GM21528 (cell line): Measurements from ENCODE around the gene SLAIN1.
"Not testable (repeated sequence)": the region's sequence is repeated elsewhere in the genome, so short reads cannot be mapped to it uniquely, and the experiment has no call there.

Experiments used
- ATAC-seq: cut with Tn5 transposase; IDR thresholded peaks from one replicate; pipeline ENCODE4 v1.9.1; 2021; ENCODE audit warnings: mild to moderate bottlenecking, moderate library complexity; ENCODE audit not compliant: unreplicated experiment, low FRiP score

The SLAIN1 gene

DNA sequence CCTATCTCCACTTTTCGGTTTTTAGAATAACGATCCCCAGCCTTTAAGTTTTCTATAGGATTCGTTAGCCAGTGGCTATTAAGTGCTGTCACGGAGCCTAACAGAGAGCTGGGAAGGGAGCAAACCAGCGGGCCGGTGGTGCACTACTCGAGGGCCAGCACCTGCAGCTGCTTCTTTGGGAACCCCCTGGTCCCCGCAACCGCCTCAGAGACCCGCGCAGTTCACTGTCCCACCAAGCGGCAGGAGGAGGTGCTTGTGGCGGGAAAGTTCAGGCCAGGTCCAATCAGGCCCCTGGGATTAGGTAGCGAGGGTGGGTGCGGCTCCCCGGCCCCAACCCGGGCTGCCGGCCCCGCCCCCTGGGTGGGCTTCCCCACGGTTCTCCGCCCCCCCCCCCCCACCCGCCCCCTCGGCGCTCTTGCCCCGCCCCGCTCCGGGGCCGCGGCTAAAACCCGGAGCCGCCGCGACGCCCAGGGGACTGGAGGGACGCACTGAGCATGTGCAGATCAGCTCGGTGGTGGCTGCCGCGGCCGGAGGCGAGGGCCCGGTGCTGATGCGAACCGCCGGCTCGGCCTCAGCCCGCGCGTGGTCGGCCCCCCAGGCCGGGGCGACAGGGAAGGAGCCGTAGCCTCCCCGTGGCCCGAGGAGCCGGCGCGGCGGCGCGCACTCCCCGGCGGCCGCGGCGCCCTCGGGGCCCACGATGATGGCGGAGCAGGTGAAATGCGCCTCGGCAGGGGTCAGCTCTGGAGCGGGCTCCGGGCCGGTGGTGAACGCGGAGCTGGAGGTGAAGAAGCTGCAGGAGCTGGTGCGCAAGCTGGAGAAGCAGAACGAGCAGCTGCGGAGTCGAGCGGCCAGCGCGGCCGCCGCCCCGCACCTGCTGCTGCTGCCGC lies at the start of gene SLAIN1:
Gene SLAIN1, plus strand, starts transcription at position 471 of the 887 bp plus-strand sequence. Its CDS starts 227 bp downstream, at position 698.
- ATAC-seq, result peak; percentile 76

DNA sequence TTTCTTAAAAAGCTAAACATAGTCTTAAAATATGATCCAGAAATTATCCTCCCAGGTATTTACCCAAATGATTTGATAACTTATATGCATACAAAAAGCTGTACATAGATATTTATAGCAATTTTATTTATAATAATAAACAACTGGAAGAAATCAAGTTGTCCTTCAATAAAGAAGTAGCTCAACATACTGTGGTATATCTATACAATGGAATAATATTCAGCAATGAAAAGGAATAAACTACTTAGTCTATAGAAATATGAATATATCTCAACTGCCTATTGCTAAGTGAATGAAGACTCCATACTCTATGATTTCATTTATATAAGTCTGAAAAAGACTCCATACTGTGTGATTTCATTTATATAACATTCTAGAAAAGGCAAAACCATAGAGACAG lies 47.1 kb upstream of the SLAIN1 start:
- ATAC-seq, result no peak

DNA sequence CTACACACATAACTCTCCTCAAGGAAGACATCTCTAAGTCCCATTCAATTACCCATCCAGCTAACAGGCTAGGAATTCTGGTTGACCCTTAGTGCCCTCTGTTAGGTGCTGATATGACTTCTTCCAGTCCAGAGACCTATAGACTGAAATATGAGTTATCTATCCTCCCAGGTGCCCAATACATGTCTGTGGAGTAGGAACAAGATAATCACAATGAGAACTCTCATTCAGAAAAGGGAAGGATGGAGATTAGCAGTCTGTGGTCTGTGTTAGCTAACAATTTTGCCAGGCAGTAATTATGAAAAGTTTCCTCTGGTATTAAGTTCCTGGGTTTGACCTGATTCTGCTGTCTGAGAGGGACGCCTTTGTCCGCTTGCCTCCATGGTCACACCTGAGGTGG lies 44.2 kb upstream of the SLAIN1 start:
- no peak for ATAC-seq

DNA sequence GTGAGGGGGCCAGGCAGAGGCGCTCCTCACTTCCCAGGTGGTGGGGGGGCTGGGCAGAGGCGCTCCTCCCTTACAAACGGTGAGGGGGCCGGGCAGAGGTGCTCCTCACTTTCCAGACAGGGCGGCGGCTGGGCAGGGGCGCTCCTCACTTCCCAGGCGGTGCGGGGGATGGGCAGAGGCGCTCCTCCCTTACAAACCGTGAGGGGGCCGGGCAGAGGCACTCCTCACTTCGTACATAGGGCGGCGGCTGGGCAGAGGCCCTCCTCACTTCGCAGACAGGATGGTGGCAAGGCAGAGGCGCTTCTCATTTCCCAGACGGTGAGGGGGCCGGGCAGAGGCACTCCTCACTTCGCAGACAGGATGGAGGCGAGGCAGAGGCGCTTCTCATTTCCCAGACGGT lies 37.5 kb upstream of the SLAIN1 start:
- ATAC-seq, result not testable (repeated sequence)

DNA sequence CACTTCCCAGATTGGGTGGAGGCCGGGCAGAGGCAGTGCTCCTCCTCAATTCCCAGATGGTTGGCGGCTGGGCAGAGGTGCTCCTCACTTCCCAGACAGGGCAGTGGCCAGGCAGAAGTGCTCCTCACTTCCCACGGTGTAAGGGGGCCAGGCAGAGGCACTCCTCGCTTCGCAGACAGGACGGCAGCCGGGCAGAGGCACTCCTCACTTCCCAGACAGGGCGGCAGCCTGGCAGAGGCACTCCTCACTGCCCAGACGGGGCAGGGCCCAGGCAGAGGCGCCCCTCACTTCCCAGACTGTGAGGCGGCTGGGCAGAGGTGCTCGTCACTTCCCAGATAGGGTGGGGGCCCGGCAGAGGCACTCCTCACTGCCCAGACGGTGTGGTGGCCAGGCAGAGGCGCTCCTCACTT lies 36.6 kb upstream of the SLAIN1 start:
- no peak for ATAC-seq

GRCh38 chr13:77662301-77662700 lies 35.2 kb upstream of the SLAIN1 start:
- not testable (repeated sequence) for ATAC-seq

DNA sequence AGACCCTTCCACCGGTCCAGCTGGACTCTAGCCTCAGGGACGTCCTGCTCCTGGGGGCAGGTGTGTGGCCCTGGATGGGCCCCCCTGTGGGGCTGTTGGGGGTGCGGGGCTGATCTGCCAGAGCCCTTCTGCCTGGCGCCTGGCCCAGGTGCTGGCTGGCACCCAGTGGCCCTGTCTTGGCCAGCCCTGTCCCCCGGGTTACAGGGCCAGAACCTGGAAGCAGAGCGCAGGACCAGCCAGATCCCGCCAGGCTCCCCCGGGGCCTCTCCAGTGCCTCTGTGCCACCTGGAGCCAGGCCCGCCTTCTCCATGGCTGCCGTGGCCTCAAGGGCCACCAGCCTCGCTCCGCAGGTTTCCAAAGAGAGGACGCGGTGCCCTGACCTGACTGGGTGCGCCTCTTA lies 34.7 kb upstream of the SLAIN1 start:
- not testable (repeated sequence) for ATAC-seq

DNA sequence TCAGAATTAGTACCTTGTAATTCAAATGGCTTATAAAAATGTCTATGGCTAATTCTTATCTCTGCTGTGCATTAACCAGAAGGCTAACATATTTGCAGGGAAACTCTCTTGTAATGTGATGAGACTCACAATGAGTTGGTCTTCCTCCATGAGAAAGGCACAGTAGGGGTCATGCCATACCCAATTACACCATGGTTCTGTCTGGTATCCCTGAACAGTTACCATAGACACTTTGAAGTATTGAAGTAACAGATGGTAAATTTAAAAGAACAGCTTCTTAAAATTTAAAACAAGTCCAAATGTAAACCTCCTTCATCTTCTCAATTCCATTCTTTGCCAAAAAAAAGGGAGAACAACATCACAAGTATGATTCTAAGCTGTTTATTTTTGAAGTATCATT lies 22.6 kb upstream of the SLAIN1 start:
- ATAC-seq, result no peak

- ATAC-seq, result no peak
These were observed 18.7 kb upstream of the SLAIN1 start for GRCh38 chr13:77678691-77679235.

GRCh38 chr13:77687799-77688198 lies 9.7 kb upstream of the SLAIN1 start:
- ATAC-seq, result no peak

DNA sequence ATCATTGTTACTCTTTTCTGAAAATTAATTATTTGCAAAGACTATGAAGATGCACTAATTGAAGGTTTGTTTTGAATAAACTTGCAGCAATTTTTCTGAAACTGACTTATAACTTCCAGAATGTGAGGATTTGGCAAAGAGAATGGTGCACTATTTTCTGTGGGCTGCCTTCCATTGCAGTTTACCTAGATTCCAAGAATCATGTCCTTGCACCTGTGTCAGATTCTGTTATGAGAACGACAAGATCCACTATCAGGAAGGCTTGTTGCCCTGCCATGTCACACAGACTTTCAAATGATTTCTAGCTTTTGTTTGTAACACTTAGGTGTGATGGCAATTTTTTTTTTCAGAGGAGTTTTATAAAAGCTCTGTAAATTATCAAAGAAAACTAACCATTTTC lies 5.6 kb upstream of the SLAIN1 start:
- ATAC-seq, result no peak

DNA sequence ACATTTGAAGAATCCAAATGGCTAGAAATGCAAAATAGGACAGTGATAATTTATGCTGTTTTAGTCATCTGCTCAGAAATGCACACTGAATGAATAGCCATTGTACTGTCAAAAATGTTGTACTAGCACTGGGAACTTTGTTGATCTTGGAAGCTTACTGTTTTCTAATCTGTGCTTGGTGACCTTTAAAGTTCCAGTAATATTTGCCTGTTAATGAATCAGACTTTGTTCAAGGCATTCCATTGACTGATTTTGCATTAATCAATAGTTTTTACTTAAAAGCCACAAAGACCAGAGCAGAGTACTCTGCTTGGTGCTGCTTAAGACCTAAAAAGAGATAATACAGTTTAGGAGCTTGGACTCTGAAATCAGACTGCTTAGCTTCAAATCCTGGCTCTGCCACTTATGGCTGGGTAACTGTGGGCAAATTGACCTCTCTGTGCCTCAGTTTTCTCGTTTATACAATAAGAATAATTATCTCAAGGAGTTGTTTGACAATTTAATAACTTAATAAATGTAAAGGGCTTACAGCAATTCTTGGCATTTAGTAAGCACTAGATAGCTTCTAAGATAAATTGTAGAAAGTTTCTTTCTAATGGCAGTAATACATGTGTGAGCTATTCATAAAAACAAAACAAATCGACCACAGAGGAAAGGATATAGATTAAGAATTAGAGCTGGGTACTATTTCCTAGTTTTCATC lies 4.6 kb upstream of the SLAIN1 start:
- ATAC-seq, result no peak

DNA sequence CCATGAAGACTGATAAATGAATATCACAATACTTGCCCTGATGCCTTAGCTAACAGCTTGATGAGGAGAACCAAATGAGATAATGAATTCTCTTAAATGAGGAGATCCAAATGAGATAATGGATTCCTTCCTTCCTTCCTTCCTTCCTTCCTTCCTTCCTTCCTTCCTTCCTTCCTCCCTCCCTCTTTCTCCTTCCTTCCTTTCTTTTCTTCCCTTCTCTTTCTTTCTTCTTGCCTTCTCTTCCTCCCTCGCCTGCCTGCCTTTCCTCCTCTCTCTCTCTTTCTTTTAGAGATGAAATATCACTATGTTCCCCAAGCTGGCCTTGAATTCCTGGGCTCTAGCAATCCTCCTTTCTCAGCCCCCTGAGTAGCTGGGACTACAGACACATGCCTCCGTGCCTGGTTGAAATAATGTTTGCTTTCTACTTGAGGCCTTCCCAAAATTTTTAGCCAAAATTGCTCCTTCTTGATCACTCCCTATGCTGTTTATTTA lies 4.0 kb upstream of the SLAIN1 start:
- ATAC-seq, result no peak

DNA sequence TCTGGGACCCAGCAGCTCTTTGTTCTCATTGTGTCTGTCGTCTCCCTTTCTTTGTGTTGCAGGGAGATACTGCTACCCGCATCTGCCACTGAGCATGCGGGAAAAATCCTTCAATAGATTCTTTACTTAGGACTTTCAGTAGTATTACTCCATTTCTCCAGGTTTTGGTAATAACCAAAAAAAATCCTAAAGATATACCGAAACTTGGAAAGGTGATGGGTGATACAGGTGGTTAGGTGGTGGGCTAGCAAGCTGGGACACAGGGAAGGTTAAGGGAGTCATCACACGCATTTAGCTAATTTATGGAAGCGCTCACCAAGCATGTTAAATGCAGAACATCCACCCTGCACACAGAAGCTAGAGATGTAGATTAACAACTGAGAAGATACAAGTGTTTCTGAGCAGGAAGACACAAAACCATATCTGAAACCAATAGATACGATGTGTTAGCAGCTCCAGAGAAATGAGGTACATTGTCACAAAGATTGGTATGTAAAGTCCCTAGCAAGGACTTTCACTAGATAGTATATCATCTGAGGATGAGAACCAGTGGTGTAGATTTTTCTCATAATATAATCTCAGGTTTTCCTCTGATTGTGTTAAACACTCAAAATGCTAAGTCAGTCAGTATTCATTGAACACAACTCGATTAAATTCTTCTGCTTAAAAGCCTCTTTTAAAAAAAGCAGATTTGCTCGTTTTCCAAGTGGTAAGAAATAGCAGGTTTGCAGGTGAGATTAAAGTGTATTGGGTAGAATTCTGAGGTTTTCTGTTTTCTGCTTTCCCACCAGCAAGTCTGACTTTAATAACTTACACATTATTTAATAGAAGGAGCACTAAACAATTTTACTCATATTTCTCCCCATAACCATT lies 1.2 kb upstream of the SLAIN1 start:
- ATAC-seq, result no peak

- peak; percentile 4 for ATAC-seq
These were observed 639 bp upstream of the SLAIN1 start for GRCh38 chr13:77696879-77697216.

- peak; percentile 36 for ATAC-seq
These were observed 943 bp downstream of the SLAIN1 start for GRCh38 chr13:77698201-77699058.

GRCh38 chr13:77699059-77699680 lies 1.7 kb downstream of the SLAIN1 start:
- ATAC-seq, result no peak

DNA sequence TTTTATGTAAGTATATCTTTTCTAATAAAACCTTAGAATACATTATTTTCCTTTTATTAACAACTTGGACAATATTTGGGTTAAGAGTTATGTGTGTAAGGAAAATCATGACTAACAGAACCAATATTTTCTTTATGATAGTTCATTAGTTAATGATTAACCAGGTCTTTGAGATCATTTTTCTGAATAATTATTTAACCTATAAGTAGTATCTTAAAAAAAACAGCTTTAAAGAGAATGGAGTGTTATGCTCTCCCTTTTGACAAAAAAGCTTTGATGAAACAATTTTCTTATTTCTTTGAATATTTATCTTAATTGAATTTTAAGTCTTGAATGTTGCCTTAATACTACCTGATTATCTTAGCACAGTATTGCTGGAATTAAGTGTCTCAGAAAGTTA lies 3.8 kb downstream of the SLAIN1 start:
- ATAC-seq, result no peak

DNA sequence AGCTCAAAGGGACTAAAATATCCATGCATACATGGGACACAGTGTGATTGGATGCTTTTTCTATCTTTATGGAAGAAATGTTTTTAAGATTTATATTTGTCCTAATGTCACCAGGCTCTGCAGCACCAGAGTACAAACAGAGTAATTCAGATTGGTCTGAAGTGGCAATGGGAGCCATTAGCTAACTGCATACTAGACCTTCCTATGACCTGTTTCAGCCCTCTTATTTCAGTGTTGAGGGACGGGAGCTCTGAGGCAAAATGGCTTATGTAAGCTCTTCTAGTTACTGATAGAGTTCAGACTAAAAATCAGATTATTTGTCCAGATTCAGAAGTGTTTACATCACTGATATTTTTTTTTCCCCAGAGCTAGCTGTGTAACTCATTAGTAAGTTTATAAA lies 4.9 kb downstream of the SLAIN1 start:
- ATAC-seq, result no peak
